A673 (cell line): Measurements from ENCODE around the gene EPB41L3.

Experiments
- EZH2 ChIP-seq: fragments of 200-600 bp; sonication (generic); IDR thresholded peaks from 2 replicates; pipeline ENCODE4 v1.6.1; 2017; ENCODE audit warnings: borderline replicate concordance, low read depth, mild to moderate bottlenecking, mixed read lengths, antibody characterized with exemption, low read length; ENCODE audit not compliant: poor library complexity, severe bottlenecking
- TF ChIP-seq, protein P1 (sequence below): fragments of 300-800, 200-600 bp; sonication (generic); conservative IDR thresholded peaks from 2 replicates; pipeline ENCODE4 v1.5.1; 2017; ENCODE audit warnings: low read depth, mild to moderate bottlenecking, antibody characterized with exemption, low read length, moderate library complexity, mixed read lengths

DNA sequence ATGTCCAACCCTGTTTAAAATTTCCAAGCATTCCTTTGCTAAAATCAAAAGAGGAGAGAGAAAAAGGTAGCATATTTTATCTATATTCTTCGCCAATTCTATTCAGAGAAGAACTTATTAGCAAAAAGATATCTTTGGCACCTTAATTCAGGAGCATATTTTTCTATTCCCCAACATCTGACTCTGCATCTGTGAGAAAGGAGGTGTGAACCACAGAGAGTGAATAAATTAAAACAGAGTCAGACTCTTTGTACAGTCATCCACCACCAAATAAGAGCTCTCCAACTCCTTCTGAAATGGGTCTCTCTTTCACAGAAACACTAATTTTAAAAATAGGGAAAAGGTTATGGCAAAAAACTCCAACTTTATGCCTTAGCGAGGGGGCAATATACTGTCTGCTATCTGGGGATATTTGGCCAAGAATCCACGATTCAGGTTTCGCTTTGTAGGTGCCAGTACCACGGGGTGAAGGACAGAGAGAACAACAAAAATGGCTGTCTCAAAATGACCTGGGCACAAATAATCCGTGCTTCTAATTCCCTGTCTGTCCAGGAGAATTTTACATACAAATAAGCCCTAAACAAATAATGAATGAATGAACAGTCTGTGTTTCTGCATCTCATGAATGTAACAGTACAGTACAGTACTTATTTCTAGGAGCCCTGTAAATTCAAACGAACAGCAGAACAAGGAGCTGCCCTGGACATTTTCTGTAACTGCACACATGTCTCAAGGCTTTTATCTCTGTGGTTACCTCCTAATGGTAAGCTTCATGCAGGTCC, 43.4 kb downstream of the EPB41L3 start:
- TF ChIP-seq, protein P1, sequence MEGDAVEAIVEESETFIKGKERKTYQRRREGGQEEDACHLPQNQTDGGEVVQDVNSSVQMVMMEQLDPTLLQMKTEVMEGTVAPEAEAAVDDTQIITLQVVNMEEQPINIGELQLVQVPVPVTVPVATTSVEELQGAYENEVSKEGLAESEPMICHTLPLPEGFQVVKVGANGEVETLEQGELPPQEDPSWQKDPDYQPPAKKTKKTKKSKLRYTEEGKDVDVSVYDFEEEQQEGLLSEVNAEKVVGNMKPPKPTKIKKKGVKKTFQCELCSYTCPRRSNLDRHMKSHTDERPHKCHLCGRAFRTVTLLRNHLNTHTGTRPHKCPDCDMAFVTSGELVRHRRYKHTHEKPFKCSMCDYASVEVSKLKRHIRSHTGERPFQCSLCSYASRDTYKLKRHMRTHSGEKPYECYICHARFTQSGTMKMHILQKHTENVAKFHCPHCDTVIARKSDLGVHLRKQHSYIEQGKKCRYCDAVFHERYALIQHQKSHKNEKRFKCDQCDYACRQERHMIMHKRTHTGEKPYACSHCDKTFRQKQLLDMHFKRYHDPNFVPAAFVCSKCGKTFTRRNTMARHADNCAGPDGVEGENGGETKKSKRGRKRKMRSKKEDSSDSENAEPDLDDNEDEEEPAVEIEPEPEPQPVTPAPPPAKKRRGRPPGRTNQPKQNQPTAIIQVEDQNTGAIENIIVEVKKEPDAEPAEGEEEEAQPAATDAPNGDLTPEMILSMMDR = no peak
- no peak for TF ChIP-seq EZH2
